ENCODE measurements around the gene C21orf58.
"Not testable (repeated sequence)": the region's sequence is repeated elsewhere in the genome, so short reads cannot be mapped to it uniquely, and the experiment has no call there.

Gene C21orf58

DNA sequence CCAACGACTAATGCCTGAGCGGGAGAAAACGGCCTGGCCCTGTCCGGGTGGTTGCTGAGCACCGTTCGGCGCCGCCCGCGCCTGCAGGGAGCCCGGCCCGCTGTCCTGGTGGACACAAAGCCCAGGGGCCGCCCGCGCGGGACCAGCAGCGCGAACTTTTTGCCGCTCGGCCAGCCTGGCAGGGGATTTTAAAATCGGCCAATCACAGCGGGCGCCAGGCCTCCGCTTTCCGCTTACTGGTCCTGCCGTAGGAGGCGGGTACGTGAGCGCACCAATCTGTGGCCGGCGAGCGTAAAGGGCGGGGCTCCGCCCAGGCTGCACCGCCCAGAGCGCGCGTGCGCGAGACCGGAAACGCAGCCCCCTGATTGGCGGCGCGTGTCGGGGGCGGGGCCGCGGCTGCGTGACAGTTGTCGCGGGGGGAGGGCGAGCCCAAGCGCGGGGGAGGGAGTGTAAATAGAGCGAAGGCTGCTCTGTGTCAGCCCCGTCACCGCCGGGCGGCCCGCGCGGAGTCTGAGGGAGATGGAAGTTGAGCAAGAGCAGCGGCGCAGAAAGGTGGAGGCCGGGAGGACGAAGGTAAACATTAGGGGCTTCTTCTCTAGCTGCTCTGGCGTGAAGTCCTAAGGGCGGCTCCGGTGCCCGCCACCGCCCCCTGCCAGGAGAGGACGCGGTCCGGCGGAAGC, at the start of gene C21orf58, which contains the start of gene PCNT:
Gene C21orf58, minus strand, starts transcription at position 161 of the 680 bp plus-strand sequence. CDS start 1,132 bp downstream, outside the sequence.
Gene PCNT, plus strand, starts transcription at position 447 of the 680 bp plus-strand sequence. Its CDS starts 73 bp downstream, at position 520.
- peak; percentile 97 for DNase-seq (ENCODE audit: low spot score)

DNA sequence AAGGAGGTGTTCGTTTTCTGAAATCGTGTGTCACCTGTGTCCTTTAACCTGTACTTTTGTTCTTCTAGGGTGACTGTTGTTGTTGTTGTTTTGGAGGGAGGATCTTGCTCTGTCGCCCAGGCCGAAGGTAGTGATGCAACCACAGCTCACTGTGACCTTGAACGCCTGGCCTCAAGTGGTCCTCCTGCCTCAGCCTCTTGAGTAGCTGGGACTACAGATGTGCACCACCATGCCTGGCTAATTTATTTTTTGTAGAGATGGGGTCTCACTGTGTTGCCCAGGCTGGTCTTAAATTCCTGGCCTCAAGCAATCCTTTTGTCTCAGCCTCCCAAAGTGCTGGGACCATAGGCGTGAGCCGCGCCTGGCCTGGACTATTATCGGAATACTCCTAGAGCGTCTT, 49.3 kb upstream of the C21orf58 start:
- DNase-seq (ENCODE audit: low spot score), result not testable (repeated sequence)

DNA sequence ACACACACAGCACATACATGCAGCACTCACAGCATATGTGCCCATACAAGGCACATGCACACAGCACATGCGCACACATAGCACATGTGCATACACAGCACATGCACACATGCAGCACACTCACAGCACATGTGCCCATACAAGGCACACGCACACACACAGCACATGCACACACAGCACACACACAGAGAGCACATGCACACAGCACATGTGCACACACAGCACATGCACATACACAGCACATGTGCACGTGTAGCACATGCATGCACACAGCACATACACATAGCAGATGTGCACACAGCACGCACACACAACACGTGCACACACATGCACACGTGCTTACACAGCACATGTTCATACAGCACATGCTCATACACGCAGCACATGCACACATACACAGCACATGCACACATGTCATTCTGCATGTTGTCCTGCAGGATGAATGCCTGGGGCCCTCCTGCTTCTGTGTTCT, 48.4 kb upstream of the C21orf58 start:
- DNase-seq (ENCODE audit: low spot score), result no peak

DNA sequence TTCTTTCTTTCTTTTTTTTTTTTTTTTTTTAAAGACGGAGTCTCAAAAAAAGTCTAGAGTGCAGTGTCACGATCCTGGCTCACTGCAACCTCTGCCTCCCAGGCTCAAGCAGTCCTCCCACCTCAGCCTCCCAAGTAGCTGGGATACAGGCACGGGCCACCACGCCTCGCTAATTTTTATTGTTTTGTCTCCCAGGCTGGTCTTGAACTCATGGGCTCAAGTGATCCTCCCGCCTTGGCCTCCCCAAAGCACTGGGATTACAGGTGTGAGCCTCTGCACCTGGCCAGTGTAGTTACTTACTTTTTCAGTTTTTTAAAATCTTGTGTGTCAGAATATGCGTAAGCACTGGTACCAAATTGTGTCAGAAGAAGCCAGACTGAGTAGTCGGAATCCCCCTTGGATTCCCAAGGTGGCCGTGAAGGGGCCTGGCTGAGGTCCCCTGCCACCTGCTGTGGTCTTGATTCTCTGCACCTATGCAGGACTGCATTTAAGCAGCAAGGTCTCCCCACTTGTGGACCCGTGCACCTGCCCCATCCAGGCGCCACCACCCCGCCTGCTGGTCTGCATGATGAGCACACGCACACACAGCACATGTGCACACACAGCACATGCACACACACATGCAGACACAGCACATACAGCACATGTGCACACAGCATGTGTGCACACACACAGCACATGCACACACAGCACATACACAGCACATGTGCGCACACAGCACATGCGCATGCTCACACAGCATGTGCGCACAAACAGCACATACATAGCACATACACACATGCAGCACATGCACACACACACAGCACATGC, 47.7 kb upstream of the C21orf58 start:
- no peak for DNase-seq (ENCODE audit: low spot score)

DNA sequence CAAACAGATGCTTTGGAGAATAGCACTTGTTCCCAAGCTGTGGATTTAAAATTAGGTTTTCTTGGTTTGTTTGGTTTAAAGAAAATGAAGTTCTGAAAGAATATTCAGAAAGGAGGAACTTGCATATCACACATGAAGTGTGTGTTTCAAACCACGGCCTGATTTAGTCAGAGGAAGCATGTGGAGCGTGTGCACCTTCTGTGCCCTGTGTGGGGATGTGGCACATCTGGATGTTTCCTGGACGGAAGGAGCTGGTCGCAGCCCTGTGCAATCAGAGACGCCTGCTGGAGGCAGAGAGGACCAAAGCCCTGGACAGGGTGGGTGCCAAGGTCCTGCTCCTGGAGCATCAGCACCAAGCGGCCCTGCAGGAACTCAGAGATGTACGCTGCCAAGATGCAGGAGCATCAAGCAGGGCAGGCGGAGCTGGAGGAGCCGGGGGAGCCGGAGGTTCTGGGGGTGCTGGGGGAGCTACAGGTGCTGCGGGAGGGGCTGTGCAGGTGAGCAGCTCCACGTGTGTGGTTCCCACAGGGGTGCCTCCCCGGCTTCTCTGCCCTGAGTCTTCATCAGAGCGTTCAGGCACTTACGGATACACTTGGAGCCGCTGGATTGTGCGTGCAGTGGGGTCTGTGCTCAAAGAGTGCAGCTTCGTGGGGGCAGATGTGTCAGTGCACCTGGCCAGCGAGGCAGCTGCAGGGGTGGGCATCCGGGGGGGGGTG, 46.0 kb upstream of the C21orf58 start:
- no peak for DNase-seq (ENCODE audit: low spot score)

DNA sequence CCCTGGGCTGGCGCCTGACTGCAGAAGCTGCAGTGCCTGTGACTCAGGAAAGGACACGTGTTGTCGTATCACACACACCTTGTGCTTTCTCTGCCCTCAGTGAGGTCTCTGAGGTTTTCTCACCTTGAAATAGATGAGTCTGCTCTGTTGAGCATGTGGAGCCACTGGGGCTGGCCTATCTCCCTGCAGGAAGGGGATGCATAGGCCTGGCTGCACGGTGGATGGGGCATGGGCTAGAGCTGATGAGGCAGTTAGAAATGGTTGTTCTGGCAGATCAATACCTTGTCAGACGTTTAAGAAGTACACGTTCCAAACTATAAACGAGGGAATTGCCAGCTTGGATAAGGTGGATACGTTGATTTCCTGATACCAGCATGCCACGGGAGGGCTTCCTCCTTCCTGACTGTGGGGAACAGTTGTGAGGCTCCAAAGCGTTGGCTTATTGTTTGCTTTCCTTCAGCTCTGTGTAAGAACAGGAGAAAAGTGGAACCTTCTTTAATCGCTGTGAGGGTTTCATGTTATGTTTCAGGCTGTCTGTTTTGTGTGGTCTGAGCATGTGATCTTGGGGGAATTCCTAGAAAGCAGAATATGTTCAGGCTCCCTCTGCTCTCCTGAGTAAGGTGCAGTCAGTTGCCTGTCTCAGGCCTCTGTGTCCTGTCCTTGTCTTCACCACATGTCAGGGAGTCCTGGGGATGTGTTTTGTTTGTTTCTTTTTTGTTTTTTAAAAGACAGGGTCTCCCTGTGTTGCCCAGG, 45.0 kb upstream of the C21orf58 start:
- no peak for DNase-seq (ENCODE audit: low spot score)

DNA sequence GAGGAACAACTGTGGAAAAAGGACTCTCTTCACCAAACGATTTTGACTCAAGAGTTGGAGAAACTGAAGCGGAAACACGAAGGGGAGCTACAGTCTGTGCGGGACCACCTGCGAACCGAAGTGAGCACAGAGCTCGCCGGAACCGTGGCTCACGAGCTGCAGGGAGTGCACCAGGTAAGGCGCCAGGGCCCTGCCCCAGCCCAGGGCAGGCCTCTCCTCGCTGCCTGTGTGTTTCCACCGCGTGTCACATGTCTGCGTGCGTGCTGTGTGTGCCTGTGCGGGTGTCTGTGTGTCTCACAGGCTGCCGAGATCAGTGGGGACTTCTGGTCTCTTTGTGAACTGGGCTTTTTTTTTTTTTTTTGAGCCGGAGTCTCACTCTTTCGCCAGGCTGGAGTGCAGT, 43.3 kb upstream of the C21orf58 start:
- no peak for DNase-seq (ENCODE audit: low spot score)

DNA sequence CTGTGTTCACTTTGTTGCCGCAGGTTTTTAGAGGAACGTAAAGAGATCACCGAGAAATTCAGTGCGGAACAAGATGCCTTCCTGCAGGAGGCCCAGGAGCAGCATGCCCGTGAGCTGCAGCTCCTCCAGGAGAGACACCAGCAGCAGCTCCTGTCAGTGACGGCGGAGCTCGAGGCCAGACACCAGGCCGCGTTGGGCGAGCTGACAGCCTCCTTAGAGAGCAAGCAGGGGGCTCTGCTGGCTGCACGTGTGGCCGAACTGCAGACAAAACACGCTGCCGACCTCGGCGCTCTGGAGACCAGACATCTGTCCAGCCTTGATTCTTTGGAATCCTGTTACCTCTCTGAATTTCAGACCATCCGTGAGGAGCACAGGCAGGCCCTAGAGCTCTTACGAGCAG, 42.9 kb upstream of the C21orf58 start:
- no peak for DNase-seq (ENCODE audit: low spot score)

DNA sequence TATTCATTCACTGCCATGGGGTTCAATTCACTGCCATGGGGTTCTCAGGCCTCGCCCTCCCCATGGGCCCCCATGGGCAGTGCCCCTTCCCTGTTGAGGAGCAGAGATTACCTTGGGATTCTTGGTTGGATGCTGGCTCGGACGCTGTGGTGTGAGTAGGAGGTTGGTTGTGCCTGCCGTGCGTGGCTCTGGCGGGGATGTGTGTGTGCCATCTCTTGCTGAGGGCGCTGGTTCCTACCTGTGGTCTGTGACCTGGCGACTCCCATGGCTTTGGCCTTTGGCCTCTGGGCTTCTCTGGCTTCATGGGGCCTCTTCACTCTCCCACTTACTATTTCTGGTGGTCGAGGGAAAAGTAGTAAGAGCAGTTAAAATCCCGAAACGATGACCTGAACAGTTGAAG, 42.4 kb upstream of the C21orf58 start:
- DNase-seq (ENCODE audit: low spot score), result no peak

DNA sequence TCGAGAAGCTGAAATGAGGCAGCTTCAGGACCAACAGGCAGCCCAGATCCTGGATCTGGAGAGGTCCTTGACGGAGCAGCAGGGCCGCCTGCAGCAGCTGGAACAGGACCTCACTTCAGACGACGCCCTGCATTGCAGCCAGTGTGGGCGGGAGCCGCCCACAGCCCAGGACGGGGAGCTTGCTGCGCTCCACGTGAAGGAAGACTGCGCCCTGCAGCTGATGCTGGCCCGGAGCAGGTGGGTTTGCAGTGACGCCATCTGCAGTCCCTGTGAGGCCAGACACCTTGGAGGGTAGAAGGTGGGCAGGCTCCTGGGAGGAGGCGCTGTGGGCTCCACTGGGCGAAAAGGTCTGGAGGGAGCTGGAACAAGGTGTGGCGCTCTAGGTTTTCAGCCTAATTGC, 40.0 kb upstream of the C21orf58 start:
- no peak for DNase-seq (ENCODE audit: low spot score)

DNA sequence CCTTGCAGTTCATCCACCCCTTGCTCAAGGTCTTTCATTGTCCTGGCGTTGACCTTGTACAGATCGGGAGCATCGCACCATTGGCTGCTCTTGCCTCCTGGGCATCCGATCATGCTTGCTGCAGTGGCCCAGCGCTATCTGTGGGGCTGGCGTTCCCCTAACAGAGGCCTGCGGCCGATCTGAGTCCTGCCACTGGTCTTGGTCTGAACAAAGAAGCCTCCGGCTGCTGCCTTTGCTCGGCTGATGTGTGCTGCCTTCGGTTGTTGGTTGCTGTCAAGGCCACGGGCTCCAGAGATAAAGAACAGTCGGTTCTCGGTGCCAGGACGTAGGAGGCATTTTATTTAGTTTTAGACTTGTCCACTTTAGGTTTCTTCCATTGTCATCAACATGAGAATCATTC, 39.3 kb upstream of the C21orf58 start:
- DNase-seq (ENCODE audit: low spot score), result no peak

DNA sequence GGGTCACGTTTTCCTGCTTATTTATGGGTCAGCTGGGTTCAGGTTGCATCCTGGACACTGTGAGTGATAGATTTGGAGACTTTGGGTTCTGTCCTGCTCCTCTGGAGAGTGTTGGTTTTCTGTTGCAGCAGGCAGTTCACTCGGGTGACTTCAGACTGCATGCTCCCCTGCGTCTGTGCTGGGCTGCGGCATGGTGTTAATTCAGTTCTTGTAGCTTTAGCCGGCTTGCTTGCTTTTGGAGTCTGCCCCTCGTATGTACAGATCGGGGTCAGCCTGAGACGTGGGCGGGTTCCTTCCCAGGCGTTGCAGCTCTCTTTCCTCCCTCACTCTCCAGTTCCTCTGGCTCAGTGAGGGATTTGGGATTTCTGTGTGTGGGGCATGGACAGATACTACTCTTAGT, 38.3 kb upstream of the C21orf58 start:
- no peak for DNase-seq (ENCODE audit: low spot score)

DNA sequence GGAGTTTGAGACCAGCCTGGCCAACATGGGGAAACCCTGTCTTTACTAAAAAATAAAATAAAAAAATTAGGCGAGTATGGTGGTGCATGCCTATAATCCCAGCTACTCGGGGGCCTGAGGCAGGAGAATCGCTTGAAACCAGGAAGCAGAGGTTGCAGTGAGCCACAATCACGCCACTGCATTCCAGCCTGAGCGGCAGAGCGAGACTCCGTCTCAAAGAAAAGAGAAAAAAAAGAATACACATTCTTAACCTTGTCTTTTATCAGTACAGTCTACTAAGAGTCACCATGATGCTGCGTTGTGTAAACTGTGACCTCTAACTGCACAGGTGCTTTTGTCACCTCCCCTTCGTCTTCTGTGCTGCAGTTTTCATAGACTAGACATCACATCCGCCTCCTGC, 37.5 kb upstream of the C21orf58 start:
- DNase-seq (ENCODE audit: low spot score), result no peak

DNA sequence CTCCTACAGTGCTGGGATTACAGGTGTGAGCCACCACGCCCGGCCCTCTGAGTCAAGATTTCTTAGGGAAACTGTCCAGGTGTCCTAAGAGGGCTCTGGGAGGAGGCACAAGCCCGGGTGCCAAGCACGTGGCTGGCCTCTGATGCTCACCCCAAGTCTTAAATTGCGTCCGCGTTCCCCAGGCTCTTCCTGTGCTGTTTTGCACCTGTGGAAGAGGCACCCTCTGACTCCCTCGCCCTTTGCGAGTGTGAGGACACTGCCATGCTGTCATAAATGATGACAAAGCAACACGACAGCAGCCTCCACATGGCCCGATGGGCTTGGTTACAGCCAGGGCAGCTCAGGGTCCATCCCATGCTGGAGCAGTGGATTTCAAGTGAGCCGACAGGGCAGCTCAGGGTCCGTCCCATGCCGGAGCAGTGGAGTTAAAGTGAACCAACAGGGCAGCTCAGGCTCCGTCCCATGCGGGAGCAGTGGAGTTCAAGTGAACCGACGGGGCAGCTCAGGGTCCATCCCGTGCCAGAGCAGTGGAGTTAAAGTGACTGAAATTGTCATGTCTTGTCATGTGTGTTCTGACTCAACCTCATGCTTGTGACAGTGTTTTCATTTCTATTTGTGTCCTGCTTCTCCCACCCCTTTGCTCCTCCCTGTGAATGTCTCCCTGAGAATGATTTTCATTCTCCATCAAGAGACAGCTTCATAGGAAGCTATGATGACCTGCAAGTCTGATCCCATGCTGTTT, 34.2 kb upstream of the C21orf58 start:
- DNase-seq (ENCODE audit: low spot score), result no peak

DNA sequence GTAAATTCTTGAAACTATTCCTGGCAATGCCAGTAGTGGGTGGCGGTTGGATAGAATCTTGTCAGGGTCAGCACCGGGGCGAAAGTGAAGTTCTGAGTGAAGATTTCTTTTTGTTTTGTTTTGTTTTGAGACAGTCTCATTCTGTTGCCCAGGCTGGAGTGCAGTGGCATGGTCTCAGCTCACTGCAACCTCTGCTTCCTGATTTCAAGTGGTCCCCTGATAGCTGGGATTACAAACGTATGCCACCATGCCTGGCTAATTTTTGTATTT, 33.6 kb upstream of the C21orf58 start:
- DNase-seq (ENCODE audit: low spot score), result no peak

DNA sequence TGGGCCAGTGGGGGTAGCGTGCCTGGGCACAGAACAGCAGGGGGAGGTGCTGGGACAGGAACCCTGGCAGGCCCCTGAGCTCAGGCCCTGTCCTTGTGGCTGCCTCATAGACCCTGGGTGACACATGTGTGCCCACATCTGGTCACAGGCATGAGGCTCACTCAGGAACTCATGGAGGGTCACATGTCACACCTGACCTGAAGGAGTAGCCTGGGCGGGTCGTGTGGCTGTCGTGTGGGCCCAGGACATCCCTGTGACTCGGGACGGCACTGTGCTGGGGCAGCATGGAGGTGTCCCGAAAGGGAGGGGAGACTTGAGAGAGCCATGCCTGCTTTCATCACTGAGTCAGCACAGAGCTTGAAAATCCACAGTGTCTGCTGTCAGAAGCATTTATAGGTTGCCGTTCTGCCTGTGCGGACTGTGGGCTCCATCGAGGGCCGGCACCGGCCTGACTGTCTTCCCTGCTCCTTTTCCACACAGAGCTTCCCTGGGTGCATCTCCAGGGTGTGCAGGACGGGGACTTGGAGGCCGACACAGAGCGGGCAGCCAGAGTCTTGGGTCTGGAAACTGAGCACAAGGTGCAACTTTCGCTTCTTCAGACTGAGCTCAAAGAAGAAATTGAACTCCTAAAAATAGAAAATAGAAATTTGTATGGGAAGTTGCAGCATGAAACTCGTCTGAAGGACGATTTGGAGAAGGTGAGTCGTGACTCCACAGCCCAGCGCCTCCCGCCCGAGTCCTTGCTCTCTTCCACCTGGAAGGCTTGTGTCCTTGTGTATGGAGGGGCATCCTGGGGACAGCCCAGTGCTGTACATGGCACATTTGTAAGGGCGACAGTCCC, 33.0 kb upstream of the C21orf58 start:
- no peak for DNase-seq (ENCODE audit: low spot score)

DNA sequence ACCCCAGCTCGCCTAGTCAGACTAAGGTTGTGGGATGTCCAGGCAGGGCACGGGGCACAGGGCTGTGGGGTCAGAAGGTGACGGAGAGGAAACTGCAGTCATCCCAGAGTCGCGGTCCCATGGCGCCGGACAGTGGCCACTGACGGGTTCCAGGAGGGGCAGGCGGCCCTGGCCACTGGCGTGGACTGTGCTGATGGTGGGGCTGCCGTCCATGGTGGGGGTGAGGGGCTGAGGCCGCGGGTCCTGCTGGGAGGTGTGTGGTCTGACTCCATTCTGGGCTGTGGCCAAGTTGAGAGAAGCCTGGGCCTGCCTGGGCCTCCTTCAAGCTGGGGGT, 32.3 kb upstream of the C21orf58 start:
- no peak for DNase-seq (ENCODE audit: low spot score)

DNA sequence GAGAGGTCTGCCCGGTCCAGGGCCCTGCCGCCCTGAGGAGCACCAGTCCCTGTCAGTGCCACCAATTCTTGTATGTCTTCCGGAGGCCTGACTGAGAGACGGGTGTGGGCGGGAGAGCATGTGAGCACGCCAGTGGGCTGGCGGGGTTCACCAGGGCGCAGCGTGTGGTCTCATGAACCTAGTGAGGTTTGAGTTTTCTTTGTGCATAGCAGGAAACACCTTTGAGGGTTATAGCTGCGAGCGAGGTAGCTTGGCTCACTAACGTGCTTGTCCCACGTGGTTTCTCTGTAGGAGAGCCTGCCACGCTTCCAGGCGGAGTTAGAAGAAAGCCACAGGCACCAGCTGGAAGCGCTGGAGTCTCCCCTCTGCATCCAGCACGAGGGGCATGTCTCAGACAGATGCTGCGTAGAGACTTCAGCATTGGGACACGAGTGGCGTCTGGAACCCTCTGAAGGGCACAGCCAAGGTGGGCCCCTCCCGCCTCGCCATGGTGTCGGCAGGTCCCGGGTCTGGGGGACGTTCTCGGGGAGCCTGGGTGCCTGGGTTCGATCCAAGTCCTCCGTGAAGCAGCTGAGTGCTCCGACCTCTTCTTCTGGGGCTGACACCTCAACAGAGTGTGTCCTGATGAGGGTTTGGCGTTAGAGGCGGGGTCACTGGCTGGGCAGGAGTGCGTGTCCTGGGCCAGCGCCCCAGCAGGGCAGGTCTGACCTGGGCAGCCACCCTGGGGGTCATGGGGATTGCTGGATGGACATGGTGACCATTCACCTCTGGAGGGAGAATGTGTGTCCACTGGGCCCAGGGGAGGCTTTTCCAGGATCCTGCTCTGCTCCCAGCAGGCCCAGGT, 31.7 kb upstream of the C21orf58 start:
- no peak for DNase-seq (ENCODE audit: low spot score)

DNA sequence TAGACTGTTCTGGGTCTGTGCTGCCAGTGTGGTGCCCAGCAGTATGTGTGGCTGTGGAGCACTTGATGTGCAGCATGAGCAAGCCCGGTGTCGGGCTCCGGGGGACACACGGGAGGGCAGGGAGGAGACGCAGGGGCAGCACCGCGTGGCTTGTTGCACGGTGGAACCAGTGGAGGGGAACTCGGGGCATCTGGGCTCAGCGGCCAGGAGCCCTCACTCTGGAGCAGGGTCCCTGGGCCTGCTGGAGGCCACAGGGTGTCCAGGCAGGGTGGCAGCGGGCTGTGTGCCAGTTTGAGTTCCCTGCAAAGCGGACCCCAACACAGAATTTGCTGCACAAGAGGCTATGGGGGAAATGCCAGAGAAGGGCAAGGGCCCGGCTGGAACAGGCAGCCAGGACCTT, 30.8 kb upstream of the C21orf58 start:
- DNase-seq (ENCODE audit: low spot score), result no peak

DNA sequence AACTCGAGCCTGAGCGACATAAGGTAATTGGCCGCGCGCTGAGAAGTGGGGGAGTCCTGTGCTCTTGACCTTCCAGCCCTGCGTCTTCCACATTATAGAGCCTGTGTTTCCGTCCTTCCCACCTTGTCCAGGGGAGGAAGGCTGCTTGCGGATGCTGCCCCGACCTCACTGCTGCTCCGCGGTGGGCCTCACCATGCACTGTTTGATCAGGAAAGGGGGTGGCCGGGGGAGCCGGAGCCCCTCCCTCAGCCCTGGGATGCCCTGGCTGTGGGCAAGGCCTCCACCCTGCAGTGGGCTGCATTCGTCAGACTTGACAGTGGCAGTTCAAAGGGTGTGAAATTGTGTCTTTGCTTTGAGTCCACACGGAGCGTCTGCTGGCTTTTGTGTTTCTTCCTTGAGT, 30.4 kb upstream of the C21orf58 start:
- DNase-seq (ENCODE audit: low spot score), result no peak

Data from left forelimb (tissue), 1 donor.